Lower lobe of right lung (tissue), 2 donors: ENCODE data around the gene SLC17A7. TPM values are rescaled to one million over a fixed set of nuclear protein-coding genes. Genes with fewer than 3 reads are reported as not detected.

Source experiments
- ATAC-seq, 2 donors: fragments of 200-7000 bp; cut with Tn5 transposase; one replicate each; pipeline ENCODE4 v1.9.1; 2020 to 2022; ENCODE audit warnings: mild to moderate bottlenecking in 2 of 2, moderate library complexity in 2 of 2
- DNase-seq: peaks from one replicate; pipeline ENCODE4 v3.0.0-alpha.2; 2020
- H3K27ac ChIP-seq: fragments of 200-600 bp; one replicate; pipeline ENCODE4 v1.8.0; 2022
- H3K27me3 ChIP-seq: fragments of 200-600 bp; one replicate; pipeline ENCODE4 v1.8.0; 2022; ENCODE audit warnings: low read depth
- H3K36me3 ChIP-seq: fragments of 200-600 bp; one replicate; pipeline ENCODE4 v1.8.0; 2022; ENCODE audit warnings: mild to moderate bottlenecking
- H3K4me1 ChIP-seq: fragments of 200-600 bp; one replicate; pipeline ENCODE4 v1.8.0; 2022
- H3K4me3 ChIP-seq: fragments of 200-600 bp; one replicate; pipeline ENCODE4 v1.8.0; 2022; ENCODE audit warnings: mild to moderate bottlenecking
- H3K9me3 ChIP-seq: fragments of 200-600 bp; one replicate; pipeline ENCODE4 v1.8.0; 2022
- CTCF ChIP-seq: fragments of 200-600 bp; IDR thresholded peaks from one replicate; pipeline ENCODE4 v1.8.0; 2022; ENCODE audit warnings: antibody characterized with exemption, mild to moderate bottlenecking
- intact Hi-C: fragments of 100-400 bp; cut with DNase I; formaldehyde crosslinking; loops from one replicate; pipeline ENCODE4 v1.11.0; 2022
- long read RNA-seq: library from polyadenylated mRNA; unstranded; transcript quantifications from one replicate; pipeline ENCODE4 v2.0.0, GENCODE V29; 2021
- total RNA-seq: library from RNA; stranded (reverse); fragmentation: NEBNext Ultra II Directional; extraction: Animal tissue kit (Norgen Biotek cat#: 25700); gene quantifications from one replicate; pipeline ENCODE4 v1.2.1, GENCODE V29; 2021
- donor health status: DM: no; HTN: yes; CAD: no; lungs with severe emphysema.

The SLC17A7 gene
- total RNA-seq, result 0.56 TPM
- long read RNA-seq, result 0 reads

DNA sequence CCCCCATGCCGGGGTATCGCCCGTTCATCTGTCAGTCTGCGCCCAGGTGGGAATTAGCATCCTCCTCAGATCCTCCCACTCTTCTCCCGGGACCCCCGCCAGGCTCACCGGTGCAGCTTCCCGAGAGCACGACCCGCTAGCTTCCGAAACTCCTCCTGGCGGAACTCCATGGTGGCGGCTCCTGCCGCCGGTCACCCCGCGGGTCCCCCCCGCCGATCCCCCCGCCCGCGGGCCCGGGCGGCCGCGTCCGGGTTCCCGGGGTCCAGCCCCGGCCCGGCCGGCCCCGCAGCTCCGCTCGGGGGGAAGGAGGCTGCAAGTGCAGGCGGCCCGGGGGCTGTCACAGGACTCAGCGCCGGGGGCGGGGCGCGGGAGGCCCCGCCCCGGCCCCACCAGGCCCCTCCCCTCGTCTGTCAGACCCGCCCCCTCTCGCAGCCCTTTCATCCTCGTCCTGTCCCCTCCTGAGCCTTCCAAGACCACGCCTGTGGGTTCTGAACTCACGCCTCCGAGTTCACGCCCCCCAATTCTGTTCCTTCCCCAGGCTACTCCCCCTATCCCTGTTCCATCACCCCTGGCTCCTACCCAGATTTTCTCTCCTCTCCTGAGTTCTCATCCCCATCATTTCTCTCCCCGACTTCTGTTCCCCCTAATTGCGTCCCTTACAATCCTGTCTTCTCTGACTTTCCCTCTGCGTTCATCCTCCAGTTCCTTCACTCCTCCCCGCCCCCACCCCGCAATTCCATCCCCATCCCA, at the start of gene SLC17A7:
Gene SLC17A7, minus strand, starts transcription at position 318 of the 750 bp plus-strand sequence. Its CDS starts 148 bp downstream, at position 170.
- Histone ChIP-seq H3K36me3 (peaks cover 3% of the 10 kb centered on the region), H3K4me1 (peaks cover 7% of the 10 kb centered on the region), H3K9me3 (no peaks in the 10 kb centered on the region), H3K4me3 (peak within 1 kb of the TSS; percentile 86), H3K27me3 (peaks cover 51% of the 10 kb centered on the region), H3K27ac (no peak within 1 kb of the TSS)
- intact Hi-C loops, result loop anchor here (10.0 kb wide), 1 partner anchor 47 kb away; no protein-coding TSS in a partner anchor
- DNase-seq (no peak), ATAC-seq (no peak)
- TF ChIP-seq CTCF, result no peak

- peaks cover 36% of the 10 kb centered on the region for H3K4me1 ChIP-seq
- intact Hi-C loops, result no loop called here
- H3K36me3 ChIP-seq, result peaks cover 51% of the 10 kb centered on the region
- peak overlapping the region; percentile 99 for H3K4me3 ChIP-seq
- ATAC-seq (no peak), DNase-seq (no peak)
- no peaks in the 10 kb centered on the region for H3K9me3 ChIP-seq
- H3K27me3 ChIP-seq, result no peaks in the 10 kb centered on the region
- H3K27ac ChIP-seq, result no peak overlapping the region
- TF ChIP-seq CTCF, result no peak
Measured at GRCh38 chr19:49490287-49491029, 49.1 kb upstream of the SLC17A7 start.

DNA sequence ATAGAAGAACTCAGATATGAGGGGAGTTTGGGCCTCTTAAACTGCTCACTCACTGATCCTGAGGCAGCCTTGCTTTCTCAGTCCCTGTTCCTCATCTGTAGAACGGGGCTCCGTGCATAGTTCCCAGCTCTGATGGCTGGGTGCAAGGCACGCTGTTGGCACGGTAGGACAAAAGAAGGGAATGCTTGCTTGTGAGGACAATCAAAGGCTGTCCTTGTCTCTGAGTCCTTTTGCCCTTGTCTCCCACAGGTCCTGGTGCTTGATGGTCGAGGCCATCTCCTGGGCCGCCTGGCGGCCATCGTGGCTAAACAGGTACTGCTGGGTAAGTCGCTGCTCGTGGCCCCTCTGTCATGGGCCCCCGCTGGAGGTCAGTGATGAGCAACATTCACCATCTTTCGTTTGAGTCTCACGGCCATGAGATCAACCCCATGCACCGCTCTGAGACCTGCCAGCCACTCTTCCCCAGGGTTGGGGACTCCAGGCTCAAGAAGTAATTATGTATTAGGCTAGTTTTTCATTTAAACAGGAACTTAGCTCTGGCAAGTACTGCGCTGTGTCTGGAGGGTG, 48.4 kb upstream of the SLC17A7 start:
- ATAC-seq (no peak), DNase-seq (no peak)
- intact Hi-C loops, result no loop called here
- Histone ChIP-seq H3K9me3 (no peaks in the 10 kb centered on the region), H3K4me3 (peak overlapping the region; percentile 99), H3K4me1 (peaks cover 30% of the 10 kb centered on the region), H3K27ac (peak overlapping the region; percentile 94), H3K27me3 (no peaks in the 10 kb centered on the region), H3K36me3 (peaks cover 51% of the 10 kb centered on the region)
- TF ChIP-seq CTCF, result no peak

- peaks cover 51% of the 10 kb centered on the region for H3K36me3 ChIP-seq
- peak overlapping the region; percentile 94 for H3K27ac ChIP-seq
- no peaks in the 10 kb centered on the region for H3K9me3 ChIP-seq
- TF ChIP-seq CTCF, result no peak
- ATAC-seq (no peak), DNase-seq (no peak)
- peaks cover 30% of the 10 kb centered on the region for H3K4me1 ChIP-seq
- intact Hi-C loops, result no loop called here
- peak overlapping the region; percentile 99 for H3K4me3 ChIP-seq
- H3K27me3 ChIP-seq, result no peaks in the 10 kb centered on the region
Measured at GRCh38 chr19:49488863-49489537, 47.7 kb upstream of the SLC17A7 start.
